ENCODE measurements around the gene UTP20. TPM values are rescaled to one million over a fixed set of nuclear protein-coding genes. Genes with fewer than 3 reads are reported as not detected.

Gene UTP20
- total and polyA plus RNA-seq, 2 donors (not counting 1 experiment from before 2014, with no cell fraction given) = 3.0 to 19.7 TPM

DNA sequence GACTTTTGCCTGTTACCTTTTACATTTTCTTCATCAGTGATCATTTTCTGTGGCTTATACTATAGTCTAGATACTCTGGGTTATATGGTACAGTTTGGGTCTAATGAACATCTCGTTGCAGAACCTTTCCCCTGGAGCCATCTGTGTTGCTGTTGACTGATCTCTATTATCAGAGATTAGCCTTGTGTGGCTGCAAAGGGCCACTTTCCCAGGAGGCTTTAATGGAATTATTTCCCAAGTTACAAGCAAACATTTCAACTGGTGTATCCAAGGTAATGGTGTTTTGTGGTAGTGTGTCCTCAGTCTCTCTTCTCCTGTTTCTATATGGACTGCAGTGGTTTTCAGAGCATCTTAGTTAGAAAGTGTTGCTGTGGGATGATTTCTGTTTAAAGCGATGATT is 25.9 kb downstream of the UTP20 start:
- Histone ChIP-seq H2AFZ (ENCODE audit: insufficient read depth, low read depth, low read length, poor library complexity, severe bottlenecking) (no peak overlapping the region), H4K20me1 (ENCODE audit: control insufficient read depth, insufficient read depth, low read length, poor library complexity, severe bottlenecking) (no peaks in the 10 kb centered on the region), H3K27me3 (replicated peaks in 1 of 4; ENCODE audit: control extremely low read depth in 1 of 4, control insufficient read depth in 3 of 4, insufficient read depth in 4 of 4, low read length in 3 of 4) (no peaks in the 10 kb centered on the region), H3K4me2 (replicated peaks; ENCODE audit: low read depth, low read length, poor library complexity, severe bottlenecking) (no peak overlapping the region), H3K9me3 (ENCODE audit: control extremely low read depth in 1 of 3, control insufficient read depth in 2 of 3, insufficient read depth in 1 of 3, low read length in 2 of 3) (no peaks in the 10 kb centered on the region), H3K36me3 (replicated peaks in 1 of 2; ENCODE audit: control extremely low read depth in 1 of 2, control insufficient read depth in 1 of 2, extremely low read depth in 1 of 2, insufficient read depth in 2 of 2, low read length in 1 of 2) (peaks cover 2 to 52% of the 10 kb centered on the region in 2 experiments), H3K9ac (ENCODE audit: low read length) (no peak overlapping the region), H3K79me2 (ENCODE audit: control insufficient read depth, insufficient read depth, low read length) (no peaks in the 10 kb centered on the region), H3K4me1 (ENCODE audit: control insufficient read depth in 2 of 2, insufficient read depth in 2 of 2, low read length in 2 of 2) (no peaks in the 10 kb centered on the region), H3K27ac (ENCODE audit: low read length in 2 of 2) (no peak overlapping the region), H3K4me3 (ENCODE audit: control extremely low read depth in 1 of 5, extremely low read depth in 1 of 5, insufficient read depth in 1 of 5, low read depth in 2 of 5, low read length in 4 of 5) (no peak overlapping the region)
- H3K9me3 Mint-ChIP-seq (ENCODE audit: insufficient read depth) = no peaks in the 10 kb centered on the region
- H3K27ac Mint-ChIP-seq = no peak overlapping the region
- intact Hi-C loops (cut with micrococcal nuclease) = no loop called here
- H3K4me3 Mint-ChIP-seq = no peak overlapping the region
- WGBS (ENCODE audit: insufficient coverage) = no CpG with 5 or more reads among the region's 2 CpGs
- CTCF ChIA-PET = no interaction called here
- DNase-seq (no peak), ATAC-seq (ENCODE audit: low read depth) (no peak)
- no peak for TF ChIP-seq EZH2 (IDR thresholded peaks at IDR 0.05; ENCODE audit: borderline replicate concordance, insufficient read depth, low read depth, low read length, poor library complexity, severe bottlenecking)
- TF ChIP-seq, protein P1, sequence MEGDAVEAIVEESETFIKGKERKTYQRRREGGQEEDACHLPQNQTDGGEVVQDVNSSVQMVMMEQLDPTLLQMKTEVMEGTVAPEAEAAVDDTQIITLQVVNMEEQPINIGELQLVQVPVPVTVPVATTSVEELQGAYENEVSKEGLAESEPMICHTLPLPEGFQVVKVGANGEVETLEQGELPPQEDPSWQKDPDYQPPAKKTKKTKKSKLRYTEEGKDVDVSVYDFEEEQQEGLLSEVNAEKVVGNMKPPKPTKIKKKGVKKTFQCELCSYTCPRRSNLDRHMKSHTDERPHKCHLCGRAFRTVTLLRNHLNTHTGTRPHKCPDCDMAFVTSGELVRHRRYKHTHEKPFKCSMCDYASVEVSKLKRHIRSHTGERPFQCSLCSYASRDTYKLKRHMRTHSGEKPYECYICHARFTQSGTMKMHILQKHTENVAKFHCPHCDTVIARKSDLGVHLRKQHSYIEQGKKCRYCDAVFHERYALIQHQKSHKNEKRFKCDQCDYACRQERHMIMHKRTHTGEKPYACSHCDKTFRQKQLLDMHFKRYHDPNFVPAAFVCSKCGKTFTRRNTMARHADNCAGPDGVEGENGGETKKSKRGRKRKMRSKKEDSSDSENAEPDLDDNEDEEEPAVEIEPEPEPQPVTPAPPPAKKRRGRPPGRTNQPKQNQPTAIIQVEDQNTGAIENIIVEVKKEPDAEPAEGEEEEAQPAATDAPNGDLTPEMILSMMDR (IDR thresholded peaks at IDR 0.05) = no peak
- POLR2A ChIA-PET = no interaction called here
- H3K27me3 Mint-ChIP-seq = no peaks in the 10 kb centered on the region
- no peaks in the 10 kb centered on the region for H3K4me1 Mint-ChIP-seq

DNA sequence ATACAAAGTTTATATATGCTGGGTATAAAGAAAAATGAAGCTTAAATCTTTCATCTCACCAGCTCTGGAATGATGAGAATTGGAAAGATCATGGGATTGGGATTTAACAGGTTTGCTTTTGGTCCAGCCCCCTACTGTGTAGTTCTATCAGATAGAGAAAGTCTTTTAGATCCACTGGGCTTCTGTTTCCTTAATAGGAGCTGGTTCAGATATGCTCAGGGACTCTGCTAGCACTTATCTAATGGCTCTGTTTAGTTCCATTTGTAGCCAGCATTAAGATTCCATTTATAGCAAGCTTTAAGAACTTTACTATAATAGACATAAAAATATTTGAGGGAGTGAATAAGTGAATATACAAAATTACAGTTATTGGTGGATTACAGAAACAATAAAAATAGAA is 42.6 kb downstream of the UTP20 start:
- ATAC-seq (ENCODE audit: low read depth) (no peak), DNase-seq (no peak)
- no peaks in the 10 kb centered on the region for H4K20me1 ChIP-seq (ENCODE audit: control insufficient read depth, insufficient read depth, low read length, poor library complexity, severe bottlenecking)
- no peaks in the 10 kb centered on the region for H3K27me3 Mint-ChIP-seq
- H3K4me2 ChIP-seq (replicated peaks; ENCODE audit: low read depth, low read length, poor library complexity, severe bottlenecking) = no peak overlapping the region
- no peak overlapping the region for H3K27ac Mint-ChIP-seq
- no peaks in the 10 kb centered on the region for H3K9me3 Mint-ChIP-seq (ENCODE audit: insufficient read depth)
- no peak for TF ChIP-seq EZH2 (IDR thresholded peaks at IDR 0.05; ENCODE audit: borderline replicate concordance, insufficient read depth, low read depth, low read length, poor library complexity, severe bottlenecking)
- TF ChIP-seq, protein P1 (IDR thresholded peaks at IDR 0.05) = no peak
- no peaks in the 10 kb centered on the region for H3K27me3 ChIP-seq (replicated peaks in 1 of 4; ENCODE audit: control extremely low read depth in 1 of 4, control insufficient read depth in 3 of 4, insufficient read depth in 4 of 4, low read length in 3 of 4)
- H3K4me1 ChIP-seq (ENCODE audit: control insufficient read depth in 2 of 2, insufficient read depth in 2 of 2, low read length in 2 of 2) = no peaks in the 10 kb centered on the region
- H3K36me3 ChIP-seq (replicated peaks in 1 of 2; ENCODE audit: control extremely low read depth in 1 of 2, control insufficient read depth in 1 of 2, extremely low read depth in 1 of 2, insufficient read depth in 2 of 2, low read length in 1 of 2) = peaks cover under 1 to 35% of the 10 kb centered on the region in 2 experiments
- ChIA-PET POLR2A (no interaction called here), CTCF (interaction anchor here (1.6 kb wide), 1 partner anchor 1087 kb away, joined by 4 read pairs; no protein-coding TSS in a partner anchor)
- H3K4me3 Mint-ChIP-seq = no peak overlapping the region
- no peak overlapping the region for H3K27ac ChIP-seq (ENCODE audit: low read length in 2 of 2)
- H3K9me3 ChIP-seq (ENCODE audit: control extremely low read depth in 1 of 3, control insufficient read depth in 2 of 3, insufficient read depth in 1 of 3, low read length in 2 of 3) = no peaks in the 10 kb centered on the region
- H2AFZ ChIP-seq (ENCODE audit: insufficient read depth, low read depth, low read length, poor library complexity, severe bottlenecking) = no peak overlapping the region
- no peaks in the 10 kb centered on the region for H3K4me1 Mint-ChIP-seq
- no peak overlapping the region for H3K4me3 ChIP-seq (ENCODE audit: control extremely low read depth in 1 of 5, extremely low read depth in 1 of 5, insufficient read depth in 1 of 5, low read depth in 2 of 5, low read length in 4 of 5)
- no peaks in the 10 kb centered on the region for H3K79me2 ChIP-seq (ENCODE audit: control insufficient read depth, insufficient read depth, low read length)
- intact Hi-C loops (cut with micrococcal nuclease) = no loop called here
- no peak overlapping the region for H3K9ac ChIP-seq (ENCODE audit: low read length)
